ENCODE results near the gene AHI1.

DNA sequence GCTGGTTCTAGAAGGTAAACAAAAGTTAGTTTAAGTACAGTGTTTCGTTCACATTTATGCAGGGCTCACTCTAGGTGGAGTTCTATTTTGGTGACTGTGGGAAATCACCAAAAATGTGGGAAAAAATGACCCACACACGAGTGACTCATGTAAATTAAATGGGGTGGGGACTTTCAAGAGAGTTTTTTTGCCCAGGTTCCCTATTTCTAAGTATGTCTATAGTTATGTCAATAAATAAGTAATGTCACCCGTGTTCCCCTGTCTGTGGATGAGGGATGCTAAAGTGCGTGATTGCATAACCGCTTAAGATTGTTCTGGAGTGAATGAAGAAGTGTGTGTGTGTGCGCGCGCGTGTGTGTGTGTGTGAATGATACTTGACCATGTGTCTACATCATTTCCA, 247.3 kb downstream of the AHI1 start:
- TF ChIP-seq, protein P1, sequence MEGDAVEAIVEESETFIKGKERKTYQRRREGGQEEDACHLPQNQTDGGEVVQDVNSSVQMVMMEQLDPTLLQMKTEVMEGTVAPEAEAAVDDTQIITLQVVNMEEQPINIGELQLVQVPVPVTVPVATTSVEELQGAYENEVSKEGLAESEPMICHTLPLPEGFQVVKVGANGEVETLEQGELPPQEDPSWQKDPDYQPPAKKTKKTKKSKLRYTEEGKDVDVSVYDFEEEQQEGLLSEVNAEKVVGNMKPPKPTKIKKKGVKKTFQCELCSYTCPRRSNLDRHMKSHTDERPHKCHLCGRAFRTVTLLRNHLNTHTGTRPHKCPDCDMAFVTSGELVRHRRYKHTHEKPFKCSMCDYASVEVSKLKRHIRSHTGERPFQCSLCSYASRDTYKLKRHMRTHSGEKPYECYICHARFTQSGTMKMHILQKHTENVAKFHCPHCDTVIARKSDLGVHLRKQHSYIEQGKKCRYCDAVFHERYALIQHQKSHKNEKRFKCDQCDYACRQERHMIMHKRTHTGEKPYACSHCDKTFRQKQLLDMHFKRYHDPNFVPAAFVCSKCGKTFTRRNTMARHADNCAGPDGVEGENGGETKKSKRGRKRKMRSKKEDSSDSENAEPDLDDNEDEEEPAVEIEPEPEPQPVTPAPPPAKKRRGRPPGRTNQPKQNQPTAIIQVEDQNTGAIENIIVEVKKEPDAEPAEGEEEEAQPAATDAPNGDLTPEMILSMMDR (IDR thresholded peaks at IDR 0.05) = no peak
- TF ChIP-seq POLR2A (IDR thresholded peaks at IDR 0.05) (no peak), EP300 (IDR thresholded peaks at IDR 0.05) (no peak)

Measured in ovary (tissue), 3 donors.